ENCODE measurements around the gene CNFN.

The CNFN gene

GRCh38 chr19:42375415-42376176 is 14.5 kb downstream of the CNFN start:
- DNase-seq (ENCODE audit: low read depth) = no peak

GRCh38 chr19:42374826-42375376 is 15.2 kb downstream of the CNFN start:
- DNase-seq (ENCODE audit: low read depth) = no peak

- DNase-seq (ENCODE audit: low read depth) = no peak
Measured at GRCh38 chr19:42370626-42371175, 19.4 kb downstream of the CNFN start.

- no peak for DNase-seq (ENCODE audit: low read depth)
Measured at GRCh38 chr19:42370068-42370520, 20.0 kb downstream of the CNFN start.

- no peak for DNase-seq (ENCODE audit: low read depth)
Measured at GRCh38 chr19:42369433-42370067, 20.5 kb downstream of the CNFN start.

GRCh38 chr19:42368765-42369164 is 21.3 kb downstream of the CNFN start:
- DNase-seq (ENCODE audit: low read depth) = no peak

GRCh38 chr19:42368360-42368759 is 21.7 kb downstream of the CNFN start:
- DNase-seq (ENCODE audit: low read depth) = no peak

GRCh38 chr19:42367929-42368328 is 22.2 kb downstream of the CNFN start:
- no peak for DNase-seq (ENCODE audit: low read depth)

GRCh38 chr19:42366673-42367072 is 23.4 kb downstream of the CNFN start:
- DNase-seq (ENCODE audit: low read depth) = no peak

- no peak for DNase-seq (ENCODE audit: low read depth)
Measured at GRCh38 chr19:42363614-42364346, 26.3 kb downstream of the CNFN start.

- no peak for DNase-seq (ENCODE audit: low read depth)
Measured at GRCh38 chr19:42362891-42363440, 27.1 kb downstream of the CNFN start.

- DNase-seq (ENCODE audit: low read depth) = no peak
Measured at GRCh38 chr19:42362342-42362741, 27.8 kb downstream of the CNFN start.

- DNase-seq (ENCODE audit: low read depth) = no peak
Measured at GRCh38 chr19:42361545-42361910, 28.6 kb downstream of the CNFN start.

- DNase-seq (ENCODE audit: low read depth) = no peak
Measured at GRCh38 chr19:42360787-42361544, 29.1 kb downstream of the CNFN start.

- no peak for DNase-seq (ENCODE audit: low read depth)
Measured at GRCh38 chr19:42357290-42357689, 32.8 kb downstream of the CNFN start.

GRCh38 chr19:42356686-42357085 is 33.4 kb downstream of the CNFN start:
- no peak for DNase-seq (ENCODE audit: low read depth)

- no peak for DNase-seq (ENCODE audit: low read depth)
Measured at GRCh38 chr19:42355896-42356295, 34.2 kb downstream of the CNFN start.

GRCh38 chr19:42353341-42354015 is 36.6 kb downstream of the CNFN start:
- no peak for DNase-seq (ENCODE audit: low read depth)

GRCh38 chr19:42352301-42353259 is 37.5 kb downstream of the CNFN start:
- DNase-seq (ENCODE audit: low read depth) = no peak
